Retinal pigment epithelial cell (primary cell): Measurements from ENCODE around the gene ISOC2.
"Not testable (repeated sequence)": the region's sequence is repeated elsewhere in the genome, so short reads cannot be mapped to it uniquely, and the experiment has no call there.

ENCODE experiments used
- DNase-seq: peaks from one replicate; pipeline ENCODE4 v3.0.0-alpha.2; 2010; ENCODE audit warnings: low read depth
- H3K4me3 ChIP-seq: 2 replicates; pipeline ENCODE4 v1.5.1; 2011; ENCODE audit warnings: mild to moderate bottlenecking, low read length, control low read depth, moderate library complexity
- TF ChIP-seq, protein P1 (sequence below): conservative IDR thresholded peaks from 2 replicates; pipeline ENCODE4 v1.5.1; 2011; ENCODE audit warnings: low read depth, low read length, control low read depth, inconsistent platforms

Gene ISOC2

DNA sequence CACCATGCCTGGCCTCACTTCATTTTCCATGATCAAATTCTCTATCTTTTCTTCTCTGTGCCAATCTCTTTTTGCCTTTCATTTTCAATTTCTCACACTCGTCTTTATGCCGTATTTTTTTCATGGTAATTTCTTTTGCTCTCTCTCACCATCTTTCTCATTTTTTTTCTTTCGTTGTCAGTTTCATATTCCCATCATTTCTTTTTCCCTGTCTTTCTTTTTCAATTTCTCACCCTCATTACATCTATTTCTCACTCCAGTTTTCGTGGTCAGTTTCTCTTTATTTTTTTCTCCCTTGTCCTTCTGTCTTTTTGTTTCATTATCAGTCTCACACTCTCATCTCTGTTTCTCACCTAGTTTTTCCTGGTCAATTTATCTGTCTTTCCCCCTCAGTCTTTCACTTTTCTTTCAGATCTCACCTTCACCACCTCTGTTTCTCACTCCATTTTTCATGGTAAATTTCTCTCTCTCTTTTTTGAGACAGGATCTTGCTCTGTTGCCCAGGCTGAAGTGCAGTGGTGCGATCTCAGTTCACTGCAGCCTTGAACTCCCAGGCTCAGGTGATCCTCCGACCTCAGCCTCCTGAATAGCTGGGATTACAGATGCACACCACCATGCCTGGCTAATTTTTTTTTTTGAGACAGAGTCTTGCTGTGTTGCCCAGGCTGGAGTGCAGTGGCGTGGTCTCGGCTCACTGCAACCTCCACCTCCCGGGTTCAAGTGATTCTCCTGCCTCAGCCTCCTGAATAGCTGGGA is 40.9 kb upstream of the ISOC2 start:
- no peak overlapping the region for H3K4me3 ChIP-seq
- DNase-seq: no peak
- TF ChIP-seq, protein P1, sequence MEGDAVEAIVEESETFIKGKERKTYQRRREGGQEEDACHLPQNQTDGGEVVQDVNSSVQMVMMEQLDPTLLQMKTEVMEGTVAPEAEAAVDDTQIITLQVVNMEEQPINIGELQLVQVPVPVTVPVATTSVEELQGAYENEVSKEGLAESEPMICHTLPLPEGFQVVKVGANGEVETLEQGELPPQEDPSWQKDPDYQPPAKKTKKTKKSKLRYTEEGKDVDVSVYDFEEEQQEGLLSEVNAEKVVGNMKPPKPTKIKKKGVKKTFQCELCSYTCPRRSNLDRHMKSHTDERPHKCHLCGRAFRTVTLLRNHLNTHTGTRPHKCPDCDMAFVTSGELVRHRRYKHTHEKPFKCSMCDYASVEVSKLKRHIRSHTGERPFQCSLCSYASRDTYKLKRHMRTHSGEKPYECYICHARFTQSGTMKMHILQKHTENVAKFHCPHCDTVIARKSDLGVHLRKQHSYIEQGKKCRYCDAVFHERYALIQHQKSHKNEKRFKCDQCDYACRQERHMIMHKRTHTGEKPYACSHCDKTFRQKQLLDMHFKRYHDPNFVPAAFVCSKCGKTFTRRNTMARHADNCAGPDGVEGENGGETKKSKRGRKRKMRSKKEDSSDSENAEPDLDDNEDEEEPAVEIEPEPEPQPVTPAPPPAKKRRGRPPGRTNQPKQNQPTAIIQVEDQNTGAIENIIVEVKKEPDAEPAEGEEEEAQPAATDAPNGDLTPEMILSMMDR: no peak

DNA sequence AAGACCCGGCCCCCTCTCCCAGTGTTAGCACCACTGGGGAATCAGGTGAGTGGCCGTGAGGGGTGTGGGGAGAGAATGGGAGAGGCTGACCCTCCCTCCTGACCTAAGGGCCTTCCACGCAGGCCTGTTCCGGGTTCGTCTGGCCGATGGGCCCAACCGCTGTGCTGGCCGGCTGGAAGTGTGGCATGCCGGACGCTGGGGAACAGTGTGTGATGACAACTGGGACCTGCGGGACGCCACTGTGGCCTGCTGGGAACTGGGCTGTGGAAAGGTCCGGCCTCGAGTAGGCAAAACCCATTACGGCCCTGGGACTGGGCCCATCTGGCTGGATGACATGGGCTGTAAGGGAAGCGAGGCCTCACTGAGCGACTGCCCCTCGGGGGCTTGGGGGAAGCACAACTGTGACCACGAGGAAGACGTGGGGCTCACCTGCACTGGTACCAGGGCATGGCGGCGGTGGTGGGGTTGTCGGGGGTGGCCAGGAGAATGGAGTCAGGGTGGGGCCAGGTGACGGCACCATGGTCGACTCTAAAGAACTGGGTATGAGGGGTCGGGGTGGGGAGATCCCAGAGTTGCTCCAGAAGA is 39.0 kb upstream of the ISOC2 start:
- TF ChIP-seq, protein P1: no peak
- H3K4me3 ChIP-seq: no peak overlapping the region
- DNase-seq: no peak

DNA sequence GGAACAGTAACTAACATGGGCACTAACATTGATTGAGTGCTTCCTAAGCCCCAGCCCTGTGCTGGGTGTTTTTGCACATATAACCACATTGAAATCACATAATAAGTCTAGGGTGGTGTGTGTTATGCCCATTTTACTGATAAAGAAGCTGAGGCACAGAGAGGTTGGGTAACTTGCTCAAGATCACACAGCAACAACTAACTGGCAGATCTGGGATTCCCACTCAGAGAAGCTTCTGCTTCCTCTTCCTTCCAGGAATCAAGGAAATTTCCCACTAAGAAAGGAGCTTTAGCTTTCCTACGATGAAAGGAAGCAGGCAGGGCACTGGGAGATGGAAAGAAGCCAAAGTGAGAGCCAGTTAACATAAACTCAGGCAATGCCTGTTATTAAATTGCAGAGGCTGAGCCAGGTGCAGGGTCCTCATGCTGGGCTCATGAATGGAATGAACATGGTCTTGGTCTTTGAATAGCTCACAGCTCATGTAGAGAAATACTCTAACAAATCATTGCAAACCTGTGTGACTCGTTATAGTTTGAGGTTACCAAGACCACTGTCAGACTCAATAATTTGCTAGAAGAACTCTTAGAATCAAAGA is 36.9 kb upstream of the ISOC2 start:
- TF ChIP-seq, protein P1: no peak
- DNase-seq: no peak
- H3K4me3 ChIP-seq: no peak overlapping the region

DNA sequence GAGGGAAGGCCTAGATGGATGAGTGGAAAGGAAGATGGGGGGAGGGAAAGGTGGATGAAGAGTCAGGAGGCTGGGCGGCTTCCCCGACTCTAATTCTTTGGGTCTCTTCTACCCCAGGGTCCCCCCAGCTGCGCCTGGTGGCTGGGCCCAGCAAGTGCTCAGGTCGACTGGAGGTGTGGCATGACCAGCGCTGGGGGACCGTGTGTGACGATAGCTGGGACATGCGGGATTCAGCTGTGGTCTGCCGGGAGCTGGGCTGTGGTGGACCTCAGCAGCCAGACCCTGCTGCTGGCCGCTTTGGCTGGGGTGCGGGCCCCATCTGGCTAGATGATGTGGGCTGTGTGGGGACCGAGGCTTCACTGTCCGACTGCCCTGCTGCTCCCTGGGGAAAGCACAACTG is 36.3 kb upstream of the ISOC2 start:
- no peak for DNase-seq
- TF ChIP-seq, protein P1: no peak
- H3K4me3 ChIP-seq: no peak overlapping the region

DNA sequence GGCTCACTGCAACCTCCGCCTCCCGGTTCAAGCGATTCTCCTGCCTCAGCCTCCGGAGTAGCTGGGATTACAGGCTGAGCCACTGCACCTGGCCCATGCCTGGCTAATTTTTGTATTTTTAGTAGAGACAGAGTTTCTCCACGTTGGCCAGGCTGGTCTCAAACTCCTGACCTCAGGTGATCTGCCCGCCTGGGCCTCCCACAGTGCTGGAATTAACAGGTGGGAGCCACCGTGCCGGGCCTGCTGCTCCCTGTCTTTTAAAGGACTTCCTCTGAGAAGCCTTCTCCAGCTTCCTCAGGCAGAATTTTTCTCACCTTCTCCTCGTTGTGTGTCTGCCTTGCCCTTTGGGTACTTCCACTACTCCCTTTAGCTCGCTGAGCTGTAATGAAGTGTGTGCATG is 35.4 kb upstream of the ISOC2 start:
- DNase-seq, H3K4me3 ChIP-seq: not testable (repeated sequence)

DNA sequence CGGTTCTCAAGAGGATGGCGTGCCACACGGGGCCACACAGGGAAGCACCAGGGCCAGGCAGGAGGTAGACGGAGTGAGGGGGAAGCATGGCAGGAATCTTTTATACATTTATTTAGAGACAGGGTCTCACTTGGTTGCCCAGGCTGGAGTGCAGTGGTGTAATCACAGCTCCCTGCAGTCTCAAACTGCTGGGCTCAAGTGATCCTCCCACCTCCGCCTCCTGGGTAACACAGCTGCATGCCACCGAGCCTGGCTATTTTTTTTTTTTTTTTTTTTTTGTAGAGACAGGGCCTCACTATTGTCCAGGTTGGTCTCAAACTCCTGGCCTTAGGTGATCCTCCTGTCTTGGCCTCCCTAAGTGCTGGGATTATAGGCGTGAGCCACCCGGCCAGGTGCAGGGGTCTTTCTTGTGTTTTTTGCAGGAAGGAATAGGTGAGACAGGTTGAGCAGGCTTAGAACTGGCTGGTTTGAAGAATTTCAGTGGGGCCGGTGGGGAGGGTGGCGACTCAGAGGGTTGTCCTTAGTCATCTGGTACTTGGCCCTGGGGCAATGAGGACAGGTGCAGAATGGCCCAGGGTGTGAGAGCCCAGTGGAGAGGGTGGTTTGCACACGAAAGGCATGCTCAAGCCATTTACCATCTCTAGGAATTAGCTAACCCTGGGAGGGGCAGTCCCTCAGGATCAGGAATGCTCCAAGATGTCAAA is 34.4 kb upstream of the ISOC2 start:
- TF ChIP-seq, protein P1: no peak
- no peak overlapping the region for H3K4me3 ChIP-seq
- DNase-seq: no peak

DNA sequence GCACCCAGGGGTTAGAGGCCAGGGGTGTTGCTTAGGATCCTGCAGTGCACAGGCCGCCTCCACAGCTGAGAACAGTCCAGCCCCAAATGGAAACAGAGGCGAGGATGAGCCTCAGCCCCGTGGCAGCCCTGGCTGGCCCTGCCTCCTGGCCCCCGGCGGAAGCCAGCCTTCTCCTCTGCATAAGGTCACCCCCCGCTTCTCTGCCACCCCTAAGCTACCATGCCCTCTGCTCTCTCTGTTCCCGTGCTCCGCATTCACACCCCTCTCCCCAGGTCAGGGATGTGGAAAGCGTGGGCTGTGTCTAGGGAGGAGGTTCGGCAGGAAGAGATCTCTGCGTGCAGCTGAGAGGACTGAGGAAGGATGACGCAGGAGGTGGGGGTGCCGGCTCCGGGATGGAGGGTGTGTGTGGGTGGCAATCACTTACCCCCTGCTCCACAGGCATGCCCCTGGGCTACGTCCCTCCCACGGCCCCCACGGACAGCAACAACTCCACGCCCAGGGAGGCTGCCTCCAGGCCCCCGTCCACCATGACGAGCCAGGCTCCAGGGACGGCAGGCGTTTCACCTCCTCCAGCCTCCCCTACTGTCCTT is 32.8 kb upstream of the ISOC2 start:
- no peak overlapping the region for H3K4me3 ChIP-seq
- TF ChIP-seq, protein P1: no peak
- DNase-seq: no peak
